Endothelial cell of umbilical vein (primary cell): ENCODE data around the gene DSG2. TPM values are rescaled to one million over a fixed set of nuclear protein-coding genes. Genes with fewer than 3 reads are reported as not detected.

ENCODE experiments used
- BruUV-seq: library from RNA; stranded (reverse); fragments of 400-500 nt; replicated peaks from 2 replicates; lab custom pipeline; 2021; lab: Mats Ljungman, UMichigan
- CTCF ChIA-PET: fragments of 300-600, 350-600 bp; sonication (Branson Sonifier 250); formaldehyde crosslinking; loops from one replicate; lab custom pipeline; 2021; ENCODE audit warnings: antibody characterized with exemption, inconsistent platforms; lab: Charles Lee
- POLR2A ChIA-PET: fragments of 300-600, 350-600 bp; sonication (Branson Sonifier 250); formaldehyde crosslinking; loops from one replicate; lab custom pipeline; 2021; ENCODE audit warnings: antibody characterized with exemption, inconsistent platforms; lab: Charles Lee
- DNase-seq: peaks from one replicate; pipeline ENCODE4 v3.0.0-alpha.2; 2011; ENCODE audit warnings: low read depth, low spot score
- FAIRE-seq: peaks from 2 replicates; lab custom pipeline; 2011; peaks lifted over from hg19 to GRCh38; lab: Jason Lieb, UNC
- H2AFZ ChIP-seq: 2 replicates; pipeline ENCODE4 v1.6.0; 2012; ENCODE audit warnings: low read depth, low read length, control low read depth, inconsistent platforms
- H3K27ac ChIP-seq: 2 replicates; pipeline ENCODE4 v1.5.1; 2011; ENCODE audit warnings: low read depth, mild to moderate bottlenecking, control low read depth, low read length, moderate library complexity; ENCODE audit not compliant: insufficient read depth
- H3K27me3 ChIP-seq, 2 experiments: 2 replicates each; pipeline versions ENCODE4 v1.6.0 to v1.6.1; 2011; ENCODE audit warnings: low read length in 2 of 2, mixed read lengths in 1 of 2; ENCODE audit not compliant: control insufficient read depth in 2 of 2, insufficient read depth in 2 of 2
- H3K36me3 ChIP-seq, 2 experiments: 2 replicates in 1 of 2; 3 replicates in 1 of 2; pipeline ENCODE4 v1.5.1; 2011; ENCODE audit warnings: low read length in 2 of 2, mild to moderate bottlenecking in 1 of 2, moderate library complexity in 1 of 2; ENCODE audit not compliant: control insufficient read depth in 2 of 2, insufficient read depth in 2 of 2; ENCODE audit errors: extremely low read depth in 1 of 2
- H3K4me1 ChIP-seq: 3 replicates; pipeline ENCODE4 v1.5.1; 2011; ENCODE audit warnings: mild to moderate bottlenecking, low read length; ENCODE audit not compliant: control insufficient read depth, insufficient read depth; ENCODE audit errors: extremely low read depth
- H3K4me2 ChIP-seq: 2 replicates; pipeline ENCODE4 v1.6.1; 2011; ENCODE audit warnings: low read length, control low read depth, mixed read lengths; ENCODE audit not compliant: insufficient read depth
- H3K4me3 ChIP-seq, 3 experiments: fragments of 200-600 bp in 1 of 3; sonication (generic), shearing (Covaris generic) in 1 of 3; replicated peaks in 1 of 3; 2 replicates each; pipeline ENCODE4 v1.5.1; 2011 to 2016; ENCODE audit warnings: control low read depth in 3 of 3, low read length in 3 of 3, mild to moderate bottlenecking in 2 of 3, inconsistent platforms in 1 of 3, low read depth in 1 of 3, moderate library complexity in 1 of 3; ENCODE audit not compliant: insufficient read depth in 1 of 3
- H3K79me2 ChIP-seq: 2 replicates; pipeline ENCODE4 v1.6.0; 2012; ENCODE audit warnings: low read length, inconsistent platforms; ENCODE audit not compliant: control insufficient read depth, insufficient read depth
- H3K9ac ChIP-seq: replicated peaks from 2 replicates; pipeline ENCODE3; 2011; ENCODE audit warnings: low read length, control low read depth; ENCODE audit not compliant: insufficient read depth; ENCODE audit errors: extremely low read depth
- H3K9me1 ChIP-seq: replicated peaks from 3 replicates; pipeline ENCODE4 v1.6.0; 2011; ENCODE audit warnings: mild to moderate bottlenecking, low read length; ENCODE audit not compliant: control insufficient read depth, insufficient read depth; ENCODE audit errors: extremely low read depth
- H3K9me3 ChIP-seq: replicated peaks from 2 replicates; pipeline ENCODE4 v1.5.1; 2012; ENCODE audit warnings: low read length, inconsistent platforms; ENCODE audit not compliant: control insufficient read depth, insufficient read depth
- H4K20me1 ChIP-seq: replicated peaks from 2 replicates; pipeline ENCODE3; 2011; ENCODE audit warnings: mild to moderate bottlenecking, low read length; ENCODE audit not compliant: control insufficient read depth, insufficient read depth; ENCODE audit errors: extremely low read depth
- EZH2 ChIP-seq: IDR thresholded peaks from 2 replicates; pipeline ENCODE4 v1.6.1; 2012; ENCODE audit warnings: borderline replicate concordance, low read depth, mild to moderate bottlenecking, moderate library complexity, low read length, inconsistent platforms; ENCODE audit not compliant: severe bottlenecking
- FOS ChIP-seq: IDR thresholded peaks from 2 replicates; pipeline ENCODE4 v1.6.1; 2011; ENCODE audit warnings: mild to moderate bottlenecking, low read length, moderate library complexity, borderline replicate concordance; ENCODE audit not compliant: insufficient read depth
- GATA2 ChIP-seq: IDR thresholded peaks from 2 replicates; pipeline ENCODE4 v1.7.0; 2011; ENCODE audit warnings: low read depth, mild to moderate bottlenecking, moderate library complexity, mixed read lengths, low read length; ENCODE audit not compliant: insufficient read length, insufficient read depth
- JUN ChIP-seq: IDR thresholded peaks from 2 replicates; pipeline ENCODE4 v1.6.1; 2011; ENCODE audit warnings: borderline replicate concordance, low read depth; ENCODE audit not compliant: insufficient read length, insufficient read depth
- MAX ChIP-seq: IDR thresholded peaks from 2 replicates; pipeline ENCODE4 v1.6.1; 2011; ENCODE audit not compliant: insufficient read depth, insufficient read length
- MYC ChIP-seq: IDR thresholded peaks from one replicate; pipeline ENCODE4 v1.6.1; 2011; ENCODE audit warnings: mild to moderate bottlenecking, low read depth, low read length
- POLR2A ChIP-seq: IDR thresholded peaks from 2 replicates; pipeline ENCODE4 v1.6.1; 2012; ENCODE audit warnings: low read depth, mild to moderate bottlenecking, control low read depth, low read length
- POLR2AphosphoS5 ChIP-seq: IDR thresholded peaks from 2 replicates; pipeline ENCODE4 v1.6.1; 2012; ENCODE audit warnings: low read depth, mild to moderate bottlenecking, control low read depth, low read length, moderate library complexity; ENCODE audit not compliant: insufficient read depth
- dilution Hi-C: fragments of 300-500 bp; cut with MboI; formaldehyde crosslinking; loops from one replicate; pipeline ENCODE4 v1.15.0; 2019; ENCODE audit warnings: low sequenced_read_pairs; ENCODE audit not compliant: extremely low pct_ligation_motif_present
- intact Hi-C: fragments of 100-400 bp; cut with micrococcal nuclease; formaldehyde crosslinking; loops from one replicate; pipeline ENCODE4 v1.10.0; 2022
- polyA plus RNA-seq, 4 experiments: library from polyadenylated mRNA; depleted of rRNA in 3 of 4; stranded (reverse) in 3 of 4; unstranded in 1 of 4; fragments of >200 nt; gene quantifications; 2 replicates each; pipeline versions ENCODE4 v1.2.1 to v1.2.3, GENCODE V29; 2011 to 2012; ENCODE audit warnings: missing spikeins in 1 of 4
- total RNA-seq: library from RNA; stranded (reverse); gene quantifications from 2 replicates; pipeline ENCODE4 v1.2.3, GENCODE V29; 2021
- TF ChIP-seq, protein P1 (sequence below), 2 donors: IDR thresholded peaks; 1 replicate in 1 of 2; 2 replicates in 1 of 2; pipeline ENCODE4 v1.5.1; 2011; ENCODE audit warnings: low read length in 2 of 2, mild to moderate bottlenecking in 2 of 2, moderate library complexity in 2 of 2, control low read depth in 1 of 2, inconsistent platforms in 1 of 2, low read depth in 1 of 2; ENCODE audit not compliant: insufficient read depth in 1 of 2; ENCODE audit errors: extremely low read depth in 1 of 2

Gene DSG2
- total and polyA plus RNA-seq, 2 donors (not counting 3 experiments of a cell fraction or from before 2014, with no cell fraction given) = 0.04 TPM

GRCh38 chr18:31585991-31586390 lies 88.0 kb downstream of the DSG2 start:
- H3K36me3 ChIP-seq = no peaks in the 10 kb centered on the region
- peaks cover 4% of the 10 kb centered on the region for H3K4me1 ChIP-seq
- H3K9me3 ChIP-seq = no peaks in the 10 kb centered on the region
- BruUV-seq = no TSS peak
- no peak overlapping the region for H3K4me2 ChIP-seq
- H2AFZ ChIP-seq = no peak overlapping the region
- no peaks in the 10 kb centered on the region for H4K20me1 ChIP-seq
- POLR2A ChIA-PET = no interaction called here
- FAIRE-seq (no peak), DNase-seq (no peak)
- no peak overlapping the region for H3K27ac ChIP-seq
- intact Hi-C loops (no loop called here), dilution Hi-C loops (no loop called here)
- CTCF ChIA-PET = no interaction called here
- no peaks in the 10 kb centered on the region for H3K9me1 ChIP-seq
- no peak overlapping the region for H3K4me3 ChIP-seq
- TF ChIP-seq EZH2 = no peak
- TF ChIP-seq, protein P1, sequence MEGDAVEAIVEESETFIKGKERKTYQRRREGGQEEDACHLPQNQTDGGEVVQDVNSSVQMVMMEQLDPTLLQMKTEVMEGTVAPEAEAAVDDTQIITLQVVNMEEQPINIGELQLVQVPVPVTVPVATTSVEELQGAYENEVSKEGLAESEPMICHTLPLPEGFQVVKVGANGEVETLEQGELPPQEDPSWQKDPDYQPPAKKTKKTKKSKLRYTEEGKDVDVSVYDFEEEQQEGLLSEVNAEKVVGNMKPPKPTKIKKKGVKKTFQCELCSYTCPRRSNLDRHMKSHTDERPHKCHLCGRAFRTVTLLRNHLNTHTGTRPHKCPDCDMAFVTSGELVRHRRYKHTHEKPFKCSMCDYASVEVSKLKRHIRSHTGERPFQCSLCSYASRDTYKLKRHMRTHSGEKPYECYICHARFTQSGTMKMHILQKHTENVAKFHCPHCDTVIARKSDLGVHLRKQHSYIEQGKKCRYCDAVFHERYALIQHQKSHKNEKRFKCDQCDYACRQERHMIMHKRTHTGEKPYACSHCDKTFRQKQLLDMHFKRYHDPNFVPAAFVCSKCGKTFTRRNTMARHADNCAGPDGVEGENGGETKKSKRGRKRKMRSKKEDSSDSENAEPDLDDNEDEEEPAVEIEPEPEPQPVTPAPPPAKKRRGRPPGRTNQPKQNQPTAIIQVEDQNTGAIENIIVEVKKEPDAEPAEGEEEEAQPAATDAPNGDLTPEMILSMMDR (IDR thresholded peaks at IDR 0.05; ENCODE audit: extremely low read depth in 1 of 2, insufficient read depth in 1 of 2, low read depth in 1 of 2, low read length in 2 of 2) = no peak
- TF ChIP-seq MYC = no peak
- TF ChIP-seq MAX = no peak
- no peak for TF ChIP-seq GATA2
- no peak for TF ChIP-seq POLR2AphosphoS5
- TF ChIP-seq JUN = no peak
- no peak for TF ChIP-seq POLR2A
- no peak for TF ChIP-seq FOS
- no peaks in the 10 kb centered on the region for H3K79me2 ChIP-seq
- H3K9ac ChIP-seq = no peak overlapping the region
- H3K27me3 ChIP-seq = no peaks in the 10 kb centered on the region
